ENCODE results near the gene MAPK6.

GRCh38 chr15:51973775-51974174 lies 45.2 kb upstream of the MAPK6 start:
- TF ChIP-seq EZH2 (IDR thresholded peaks at IDR 0.05; ENCODE audit: borderline replicate concordance, insufficient read depth, low read length, poor library complexity, severe bottlenecking) (no peak), CTCF (IDR thresholded peaks at IDR 0.05; ENCODE audit: poor library complexity, severe bottlenecking) (no peak), POLR2AphosphoS5 (IDR thresholded peaks at IDR 0.05) (no peak), EP300 (conservative IDR thresholded peaks at IDR 0.05; ENCODE audit: poor library complexity, severe bottlenecking) (no peak)

Data from neural cell (in vitro differentiated cells).